Lung (tissue), 12 donors: ENCODE results near the gene PTPRN2. TPM values are rescaled to one million over a fixed set of nuclear protein-coding genes. Genes with fewer than 3 reads are reported as not detected.

Source experiments
- ATAC-seq: fragments of 200-7000 bp; cut with Tn5 transposase; one replicate; pipeline ENCODE4 v1.9.1; 2020; ENCODE audit warnings: moderate number of reproducible peaks; ENCODE audit not compliant: insufficient read depth, low FRiP score
- DNase-seq, 3 donors: peaks; one replicate each; pipeline ENCODE4 v3.0.0-alpha.2; 2013 to 2017
- H3K27ac ChIP-seq, 2 donors: one replicate each; pipeline ENCODE4 v1.5.1; 2013; ENCODE audit warnings: mild to moderate bottlenecking in 2 of 2, moderate library complexity in 2 of 2, control low read depth in 1 of 2, inconsistent platforms in 1 of 2, low read depth in 1 of 2, low read length in 1 of 2
- H3K27me3 ChIP-seq, 3 donors: one replicate each; pipeline ENCODE4 v1.5.1; 2013; ENCODE audit warnings: low read length in 2 of 3; ENCODE audit not compliant: control insufficient read depth in 3 of 3, insufficient read depth in 3 of 3
- H3K36me3 ChIP-seq, 4 donors: one replicate each; pipeline ENCODE4 v1.5.1; 2013; ENCODE audit warnings: low read length in 4 of 4, mild to moderate bottlenecking in 1 of 4, moderate library complexity in 1 of 4; ENCODE audit not compliant: control insufficient read depth in 4 of 4, insufficient read depth in 4 of 4
- H3K4me1 ChIP-seq, 5 donors: one replicate each; pipeline ENCODE4 v1.5.1; 2013; ENCODE audit warnings: low read length in 5 of 5, mild to moderate bottlenecking in 2 of 5, moderate library complexity in 1 of 5; ENCODE audit not compliant: control insufficient read depth in 5 of 5, insufficient read depth in 5 of 5
- H3K4me3 ChIP-seq: one replicate; pipeline ENCODE4 v1.5.1; 2013; ENCODE audit warnings: mild to moderate bottlenecking, control low read depth, moderate library complexity
- H3K9ac ChIP-seq, 2 donors: one replicate each; pipeline ENCODE4 v1.5.1; 2013; ENCODE audit warnings: low read length in 2 of 2, control low read depth in 1 of 2; ENCODE audit not compliant: insufficient read depth in 1 of 2
- H3K9me3 ChIP-seq, 4 donors: one replicate each; pipeline ENCODE4 v1.5.1; 2013; ENCODE audit warnings: low read length in 3 of 4, mild to moderate bottlenecking in 1 of 4, moderate library complexity in 1 of 4; ENCODE audit not compliant: control insufficient read depth in 4 of 4, insufficient read depth in 3 of 4
- CTCF ChIP-seq: IDR thresholded peaks from 2 replicates; pipeline ENCODE4 v1.5.1; 2012; ENCODE audit warnings: mild to moderate bottlenecking; ENCODE audit errors: control extremely low read depth, extremely low read depth
- WGBS, 2 donors: extraction: QIAGEN DNeasy Blood & Tissue Kit; methylation state at CpG; one replicate each; pipeline ENCODE4 v1.1.7; 2013; 5-methylcytosine and 5-hydroxymethylcytosine counted together
- polyA plus RNA-seq, 2 donors: library from polyadenylated mRNA; stranded (reverse); fragments of 200-250 nt; gene quantifications; one replicate each; pipeline ENCODE4 v1.2.1, GENCODE V29; 2013
- total RNA-seq, 2 donors: library from RNA; depleted of rRNA in 1 of 2; stranded (reverse); fragments of >200 nt in 1 of 2; gene quantifications; one replicate each; pipeline ENCODE4 v1.2.1, GENCODE V29; 2014 to 2021
- donor health status: control.
- donor health status: control.
- donor health status: Bipolar disorder and iron deficiency.
- donor health status: healthy.
- donor health status: DM: yes; HTN: yes; CAD: no.

Gene PTPRN2
- total and polyA plus RNA-seq, 4 donors: 2.1 to 7.4 (median 4.4) TPM

DNA sequence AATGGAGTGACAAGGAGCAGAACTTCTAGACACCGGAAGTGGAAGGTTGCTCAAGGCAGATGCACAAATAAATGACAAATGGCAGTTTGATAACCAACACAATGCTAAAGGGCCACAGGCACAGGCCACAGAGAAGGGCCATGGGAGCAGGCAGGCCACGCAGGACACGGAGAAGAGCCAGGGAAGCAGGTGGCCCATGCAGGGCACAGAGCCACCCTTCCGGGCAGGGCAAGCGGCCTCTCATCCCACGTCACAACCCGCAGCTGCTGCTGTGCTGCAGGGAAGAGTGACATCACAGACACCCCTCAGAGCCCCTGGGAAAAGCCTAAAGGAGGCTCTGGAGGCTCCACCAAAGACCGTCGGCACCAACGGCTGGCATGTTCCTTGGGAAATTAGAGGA, 328.5 kb downstream of the PTPRN2 start:
- Histone ChIP-seq H3K9me3 (peaks cover 0 to 16% (median 13%) of the 10 kb centered on the region in 4 donors), H3K4me3 (no peak overlapping the region), H3K27ac (no peak overlapping the region), H3K9ac (no peak overlapping the region), H3K36me3 (no peaks in the 10 kb centered on the region), H3K27me3 (no peaks in the 10 kb centered on the region), H3K4me1 (no peaks in the 10 kb centered on the region)
- TF ChIP-seq CTCF: no peak
- ATAC-seq: no peak
- no peak for DNase-seq
- 91 to 94% methylated on average over 10 of the region's 10 CpGs for WGBS, 2 donors

GRCh38 chr7:158258411-158259130, 329.1 kb downstream of the PTPRN2 start:
- no peak for TF ChIP-seq CTCF
- 90 to 93% methylated on average over 22 of the region's 22 CpGs for WGBS, 2 donors
- ATAC-seq: no peak

GRCh38 chr7:158257516-158258410, 329.9 kb downstream of the PTPRN2 start:
- Histone ChIP-seq H3K27ac (no peak overlapping the region), H3K4me3 (no peak overlapping the region), H3K9me3 (peaks cover 0 to 12% (median 11%) of the 10 kb centered on the region in 4 donors), H3K36me3 (no peaks in the 10 kb centered on the region), H3K4me1 (no peaks in the 10 kb centered on the region), H3K27me3 (no peaks in the 10 kb centered on the region), H3K9ac (no peak overlapping the region)
- no peak for ATAC-seq
- 92% methylated on average over 33 of the region's 33 CpGs for WGBS, 2 donors
- no peak for TF ChIP-seq CTCF
- DNase-seq: no peak

More at GRCh38 chr7:158258411-158259130, 329.1 kb downstream of the PTPRN2 start:
- Histone ChIP-seq H3K9me3 (peaks cover 0 to 16% (median 13%) of the 10 kb centered on the region in 4 donors), H3K9ac (no peak overlapping the region), H3K27ac (no peak overlapping the region), H3K36me3 (no peaks in the 10 kb centered on the region), H3K27me3 (no peaks in the 10 kb centered on the region), H3K4me3 (no peak overlapping the region), H3K4me1 (no peaks in the 10 kb centered on the region)
- DNase-seq: no peak
